ENCODE measurements around the gene CREBBP. TPM values are rescaled to one million over a fixed set of nuclear protein-coding genes. Genes with fewer than 3 reads are reported as not detected.

Gene CREBBP
- total and polyA plus RNA-seq, 4 donors, result 16.0 to 155 (median 36.1) TPM

- Histone ChIP-seq H3K27ac (ENCODE audit: low read depth in 1 of 2, low read length in 1 of 2) (no peak overlapping the region), H3K9ac (ENCODE audit: insufficient read depth in 1 of 2, low read length in 2 of 2) (no peak overlapping the region), H3K27me3 (ENCODE audit: control insufficient read depth in 3 of 3, insufficient read depth in 3 of 3, low read length in 2 of 3) (no peaks in the 10 kb centered on the region), H3K9me3 (ENCODE audit: control insufficient read depth in 4 of 4, insufficient read depth in 3 of 4, low read length in 3 of 4) (no peaks in the 10 kb centered on the region), H3K4me1 (ENCODE audit: control insufficient read depth in 5 of 5, insufficient read depth in 5 of 5, low read length in 5 of 5) (peaks cover 29 to 56% (median 41%) of the 10 kb centered on the region in 5 donors), H3K36me3 (ENCODE audit: control insufficient read depth in 4 of 4, insufficient read depth in 4 of 4, low read length in 4 of 4) (no peaks in the 10 kb centered on the region), H3K4me3 (no peak overlapping the region)
- 86 to 87% methylated on average over 6 of the region's 6 CpGs for WGBS, 2 donors
- ATAC-seq (ENCODE audit: insufficient read depth, low FRiP score) (no peak), DNase-seq (no peak)
- TF ChIP-seq CTCF (IDR thresholded peaks at IDR 0.05; ENCODE audit: control extremely low read depth, extremely low read depth), result no peak
Observed at GRCh38 chr16:3819175-3819527, 61.4 kb downstream of the CREBBP start.

GRCh38 chr16:3816326-3816725, 64.2 kb downstream of the CREBBP start:
- no peak overlapping the region for H3K9ac ChIP-seq (ENCODE audit: insufficient read depth in 1 of 2, low read length in 2 of 2)
- no peak for TF ChIP-seq CTCF (IDR thresholded peaks at IDR 0.05; ENCODE audit: control extremely low read depth, extremely low read depth)
- 73 to 82% methylated on average over 3 of the region's 3 CpGs for WGBS, 2 donors
- H3K36me3 ChIP-seq (ENCODE audit: control insufficient read depth in 4 of 4, insufficient read depth in 4 of 4, low read length in 4 of 4), result peaks cover 0 to 3% (median 0%) of the 10 kb centered on the region in 4 donors
- no peak for DNase-seq
- H3K4me1 ChIP-seq (ENCODE audit: control insufficient read depth in 5 of 5, insufficient read depth in 5 of 5, low read length in 5 of 5), result peaks cover 28 to 44% (median 32%) of the 10 kb centered on the region in 5 donors
- H3K4me3 ChIP-seq, result no peak overlapping the region
- ATAC-seq (ENCODE audit: insufficient read depth, low FRiP score), result no peak
- no peaks in the 10 kb centered on the region for H3K27me3 ChIP-seq (ENCODE audit: control insufficient read depth in 3 of 3, insufficient read depth in 3 of 3, low read length in 2 of 3)
- H3K27ac ChIP-seq (ENCODE audit: low read depth in 1 of 2, low read length in 1 of 2), result no peak overlapping the region
- H3K9me3 ChIP-seq (ENCODE audit: control insufficient read depth in 4 of 4, insufficient read depth in 3 of 4, low read length in 3 of 4), result no peaks in the 10 kb centered on the region

GRCh38 chr16:3814755-3815154, 65.8 kb downstream of the CREBBP start:
- Histone ChIP-seq H3K4me1 (ENCODE audit: control insufficient read depth in 5 of 5, insufficient read depth in 5 of 5, low read length in 5 of 5) (peaks cover 12 to 41% (median 17%) of the 10 kb centered on the region in 5 donors), H3K9ac (ENCODE audit: insufficient read depth in 1 of 2, low read length in 2 of 2) (no peak overlapping the region), H3K36me3 (ENCODE audit: control insufficient read depth in 4 of 4, insufficient read depth in 4 of 4, low read length in 4 of 4) (peaks cover 0 to 7% (median 2%) of the 10 kb centered on the region in 4 donors), H3K27ac (ENCODE audit: low read depth in 1 of 2, low read length in 1 of 2) (no peak overlapping the region), H3K9me3 (ENCODE audit: control insufficient read depth in 4 of 4, insufficient read depth in 3 of 4, low read length in 3 of 4) (no peaks in the 10 kb centered on the region), H3K4me3 (no peak overlapping the region), H3K27me3 (ENCODE audit: control insufficient read depth in 3 of 3, insufficient read depth in 3 of 3, low read length in 2 of 3) (no peaks in the 10 kb centered on the region)
- ATAC-seq (ENCODE audit: insufficient read depth, low FRiP score), result no peak
- 98 to 100% methylated on average over 1 of the region's 1 CpG for WGBS, 2 donors
- DNase-seq, result no peak
- TF ChIP-seq CTCF (IDR thresholded peaks at IDR 0.05; ENCODE audit: control extremely low read depth, extremely low read depth), result no peak

All from lung (tissue), 12 donors.